BE2C (cell line): ENCODE results near the gene GJB3.

Source experiments
- DNase-seq: peaks from one replicate; pipeline ENCODE4 v3.0.0-alpha.2; 2020
- H3K27me3 ChIP-seq: fragments of 250-450 bp; sonication (Bioruptor Pico); 2 replicates; pipeline ENCODE4 v1.5.1; 2020; ENCODE audit warnings: mild to moderate bottlenecking
- H3K36me3 ChIP-seq: fragments of 250-450 bp; sonication (Bioruptor Pico); 2 replicates; pipeline ENCODE4 v1.5.1; 2020; ENCODE audit warnings: mild to moderate bottlenecking
- H3K4me1 ChIP-seq: fragments of 250-450 bp; sonication (Bioruptor Pico); 2 replicates; pipeline ENCODE4 v1.5.1; 2020
- H3K4me3 ChIP-seq: 2 replicates; pipeline ENCODE4 v1.5.1; 2011; ENCODE audit warnings: low read depth, low read length
- H3K9me3 ChIP-seq: fragments of 250-450 bp; sonication (Bioruptor Pico); 2 replicates; pipeline ENCODE4 v1.5.1; 2020
- CTCF ChIP-seq: IDR thresholded peaks from 2 replicates; pipeline ENCODE4 v1.5.1; 2012; ENCODE audit warnings: mild to moderate bottlenecking, low read depth, low read length

GJB3 gene

DNA sequence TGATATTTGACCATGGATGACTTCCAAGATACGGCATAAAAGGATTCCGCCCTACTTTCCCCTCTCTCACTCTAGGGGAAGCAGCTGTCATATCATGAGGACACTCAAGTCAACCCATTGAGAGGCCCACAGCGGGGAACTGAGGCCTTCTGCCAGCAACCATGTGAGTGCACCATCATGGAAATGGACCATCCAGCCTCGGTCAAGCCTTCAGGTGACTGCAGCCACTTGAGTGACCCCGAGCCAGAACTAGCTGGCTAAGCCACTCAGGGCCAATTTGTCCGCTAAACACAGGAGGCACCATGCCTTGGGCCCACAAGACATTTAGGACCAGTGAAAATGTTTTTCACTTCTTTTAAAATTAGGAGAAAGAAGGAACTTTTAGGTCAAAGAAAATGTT is 37.2 kb upstream of the GJB3 start:
- no peak for DNase-seq
- no peaks in the 10 kb centered on the region for H3K27me3 ChIP-seq
- no peak for TF ChIP-seq CTCF
- H3K9me3 ChIP-seq = no peaks in the 10 kb centered on the region
- H3K4me1 ChIP-seq = no peaks in the 10 kb centered on the region
- no peak overlapping the region for H3K4me3 ChIP-seq
- H3K36me3 ChIP-seq = no peaks in the 10 kb centered on the region

- Histone ChIP-seq H3K4me1 (no peaks in the 10 kb centered on the region), H3K27me3 (no peaks in the 10 kb centered on the region), H3K36me3 (no peaks in the 10 kb centered on the region), H3K9me3 (no peaks in the 10 kb centered on the region), H3K4me3 (no peak overlapping the region)
- no peak for TF ChIP-seq CTCF
- no peak for DNase-seq
These were observed 36.2 kb upstream of the GJB3 start for GRCh38 chr1:34744851-34745250.

DNA sequence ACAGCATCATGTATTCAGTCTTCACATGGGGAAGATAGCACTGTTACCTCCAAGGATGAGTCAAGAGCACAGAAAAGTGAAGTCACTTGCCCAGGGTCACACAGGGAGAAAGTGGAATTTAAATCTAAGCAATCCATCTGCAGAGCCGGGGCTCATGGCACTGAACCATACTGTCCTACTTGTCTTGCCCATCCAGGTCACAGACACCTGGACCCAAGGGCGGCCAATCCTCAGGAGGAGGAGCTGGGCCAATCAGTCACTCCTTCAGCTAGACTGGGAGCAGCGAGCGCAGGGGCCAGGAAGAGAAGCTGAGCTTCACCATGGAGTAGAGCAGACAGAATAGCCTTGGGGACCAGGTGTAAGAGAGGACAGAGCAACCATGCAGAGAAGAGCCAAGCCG is 35.3 kb upstream of the GJB3 start:
- Histone ChIP-seq H3K36me3 (no peaks in the 10 kb centered on the region), H3K4me1 (no peaks in the 10 kb centered on the region), H3K4me3 (no peak overlapping the region), H3K9me3 (no peaks in the 10 kb centered on the region), H3K27me3 (no peaks in the 10 kb centered on the region)
- no peak for TF ChIP-seq CTCF
- no peak for DNase-seq

DNA sequence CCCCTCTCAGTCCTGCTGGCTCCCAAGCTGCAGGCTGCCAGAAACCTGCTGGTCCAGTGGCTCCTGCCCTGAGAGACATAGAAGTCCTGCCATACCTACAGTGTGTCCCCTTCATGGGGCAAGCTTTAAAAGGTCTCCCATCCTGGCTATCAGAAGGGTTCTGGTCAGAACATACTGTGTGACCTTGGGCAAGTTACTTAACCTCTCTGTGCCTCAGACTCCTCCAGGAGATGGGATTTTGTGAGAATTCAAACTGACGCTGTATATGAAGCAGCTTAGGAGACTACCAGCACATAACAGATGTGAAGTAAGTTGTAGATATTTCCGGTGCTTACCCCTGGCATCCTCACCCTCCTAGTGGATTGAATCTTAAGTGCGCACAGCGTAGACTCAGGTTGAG is 34.9 kb upstream of the GJB3 start:
- no peak for TF ChIP-seq CTCF
- H3K9me3 ChIP-seq = no peaks in the 10 kb centered on the region
- H3K27me3 ChIP-seq = no peaks in the 10 kb centered on the region
- H3K4me3 ChIP-seq = no peak overlapping the region
- no peaks in the 10 kb centered on the region for H3K36me3 ChIP-seq
- no peaks in the 10 kb centered on the region for H3K4me1 ChIP-seq
- DNase-seq = no peak

- TF ChIP-seq CTCF = no peak
- no peak overlapping the region for H3K4me3 ChIP-seq
- no peaks in the 10 kb centered on the region for H3K4me1 ChIP-seq
- H3K9me3 ChIP-seq = no peaks in the 10 kb centered on the region
- no peaks in the 10 kb centered on the region for H3K36me3 ChIP-seq
- H3K27me3 ChIP-seq = no peaks in the 10 kb centered on the region
- no peak for DNase-seq
These were observed 34.0 kb upstream of the GJB3 start for GRCh38 chr1:34746785-34747637.

GRCh38 chr1:34747638-34747941 is 33.4 kb upstream of the GJB3 start:
- no peaks in the 10 kb centered on the region for H3K36me3 ChIP-seq
- H3K4me3 ChIP-seq = no peak overlapping the region
- no peaks in the 10 kb centered on the region for H3K27me3 ChIP-seq
- DNase-seq = no peak
- no peaks in the 10 kb centered on the region for H3K9me3 ChIP-seq
- H3K4me1 ChIP-seq = no peaks in the 10 kb centered on the region
- TF ChIP-seq CTCF = no peak
